HG03196 (cell line): ENCODE data around the gene OLIG2.

Experiments used
- ATAC-seq: cut with Tn5 transposase; IDR thresholded peaks from one replicate; pipeline ENCODE4 v1.9.1; 2021; ENCODE audit not compliant: unreplicated experiment

Gene OLIG2

DNA sequence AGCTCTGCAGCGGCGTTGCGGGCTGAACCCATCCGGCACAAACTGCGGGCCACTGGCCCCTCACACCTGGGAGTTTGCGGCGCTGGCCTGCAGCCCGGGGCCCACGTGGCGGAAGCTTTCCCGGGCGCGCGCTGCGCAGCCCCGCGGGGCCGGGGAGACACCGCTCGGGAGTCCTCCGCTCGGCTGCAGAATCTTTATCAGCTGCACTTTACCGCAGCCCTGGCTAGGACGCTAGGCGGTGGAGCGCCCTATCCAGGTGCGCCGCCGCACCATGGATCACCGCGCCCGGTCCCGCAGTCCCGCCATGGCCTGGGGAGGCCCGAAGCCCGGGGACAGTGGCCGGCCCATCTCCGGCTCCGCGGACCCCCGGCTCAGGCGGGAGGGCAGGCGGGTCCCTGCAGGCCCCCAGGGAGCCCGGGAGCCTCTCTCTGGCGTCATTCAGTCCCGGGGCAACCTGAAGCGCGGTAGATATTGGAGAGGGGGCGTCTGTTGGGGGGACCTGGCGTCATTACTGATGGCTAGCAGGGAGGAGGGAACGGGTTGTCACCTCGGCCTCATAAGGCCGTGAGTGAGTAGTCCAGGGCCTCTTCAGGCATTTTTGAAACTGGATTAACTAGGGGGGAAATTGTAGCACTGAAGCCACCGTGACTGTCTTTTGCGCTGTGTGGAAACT lies 5.7 kb upstream of the OLIG2 start:
- no peak for ATAC-seq

DNA sequence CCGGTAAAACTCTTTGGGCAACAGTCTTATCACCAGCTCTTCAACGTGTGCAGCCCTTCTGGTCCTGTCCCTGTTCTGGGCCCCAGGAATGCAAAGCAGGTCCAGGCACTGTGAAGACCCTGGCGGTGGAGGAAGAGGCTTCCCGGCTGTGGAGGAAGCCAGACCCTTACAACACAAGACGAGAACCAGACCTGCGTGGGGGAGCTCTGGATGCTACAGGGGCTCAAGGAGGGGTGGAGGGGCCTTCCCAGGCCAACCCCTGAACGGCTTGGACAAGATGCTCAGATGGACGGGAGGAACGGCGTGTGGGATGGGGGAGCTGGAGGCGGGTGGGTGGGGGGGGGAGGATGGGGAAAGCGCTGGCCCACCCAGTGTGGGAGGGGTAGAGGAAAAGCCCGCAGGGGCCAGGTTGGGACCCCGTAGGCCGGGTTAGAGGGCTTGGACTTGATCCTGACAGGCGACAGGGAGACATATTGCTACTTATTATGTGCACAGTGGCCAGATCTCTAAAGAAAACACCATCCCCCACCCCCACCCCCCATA lies 5.1 kb upstream of the OLIG2 start:
- ATAC-seq = no peak

DNA sequence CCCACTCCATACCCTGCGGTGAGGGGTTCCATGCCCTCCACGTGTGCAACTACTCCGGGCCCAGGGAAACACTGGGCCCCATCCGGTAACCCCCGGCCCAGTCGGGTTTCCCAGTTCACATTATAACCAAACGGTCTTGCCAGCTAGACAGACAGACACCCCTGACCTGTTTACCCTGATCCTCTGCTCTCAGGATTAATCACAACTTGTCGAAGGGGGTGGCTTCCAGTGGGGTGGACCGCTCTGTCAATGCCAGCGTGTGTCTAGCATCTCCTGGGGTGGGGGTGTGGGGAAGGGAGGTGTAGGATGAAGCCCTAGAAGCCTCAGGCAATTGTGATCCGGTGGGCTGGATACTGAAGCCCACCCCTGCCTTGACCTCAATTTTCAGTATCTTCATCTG lies 4.6 kb upstream of the OLIG2 start:
- no peak for ATAC-seq

DNA sequence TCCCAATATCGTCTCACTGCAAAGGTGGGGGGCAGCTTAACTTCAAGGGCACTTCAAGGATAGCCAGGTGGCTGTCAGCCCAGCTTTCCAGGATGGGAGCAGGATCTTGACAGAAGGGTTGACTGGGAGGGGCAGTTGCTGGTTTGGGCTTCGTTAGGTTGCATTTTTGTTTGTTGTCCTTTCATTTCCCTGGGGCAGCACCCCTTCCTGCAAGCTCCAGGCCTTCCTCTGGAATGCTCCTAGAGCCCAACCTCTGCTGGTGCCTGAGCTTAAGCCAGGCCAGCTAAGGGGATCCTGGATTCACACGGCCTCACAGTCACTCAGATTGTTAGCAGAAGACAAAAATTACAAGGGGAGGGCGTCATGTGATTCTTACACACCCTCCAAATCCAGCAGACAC lies 4.1 kb upstream of the OLIG2 start:
- no peak for ATAC-seq

DNA sequence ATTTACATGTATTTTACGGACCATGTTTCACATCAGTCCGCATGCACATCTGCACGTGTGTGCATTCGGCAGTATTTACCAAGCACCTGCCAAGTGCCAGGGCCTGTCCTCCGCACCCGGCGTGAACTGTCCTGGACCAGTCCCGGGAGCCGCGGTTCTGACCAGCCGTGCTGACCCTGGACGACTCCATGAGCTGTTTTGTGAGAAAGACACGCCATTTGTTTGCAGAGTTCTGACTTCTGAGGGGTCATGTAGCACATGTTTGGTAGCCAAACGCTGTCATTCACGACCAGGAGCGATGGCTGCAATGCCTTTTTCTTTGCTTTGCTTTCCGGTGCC lies 3.3 kb upstream of the OLIG2 start:
- ATAC-seq = no peak

DNA sequence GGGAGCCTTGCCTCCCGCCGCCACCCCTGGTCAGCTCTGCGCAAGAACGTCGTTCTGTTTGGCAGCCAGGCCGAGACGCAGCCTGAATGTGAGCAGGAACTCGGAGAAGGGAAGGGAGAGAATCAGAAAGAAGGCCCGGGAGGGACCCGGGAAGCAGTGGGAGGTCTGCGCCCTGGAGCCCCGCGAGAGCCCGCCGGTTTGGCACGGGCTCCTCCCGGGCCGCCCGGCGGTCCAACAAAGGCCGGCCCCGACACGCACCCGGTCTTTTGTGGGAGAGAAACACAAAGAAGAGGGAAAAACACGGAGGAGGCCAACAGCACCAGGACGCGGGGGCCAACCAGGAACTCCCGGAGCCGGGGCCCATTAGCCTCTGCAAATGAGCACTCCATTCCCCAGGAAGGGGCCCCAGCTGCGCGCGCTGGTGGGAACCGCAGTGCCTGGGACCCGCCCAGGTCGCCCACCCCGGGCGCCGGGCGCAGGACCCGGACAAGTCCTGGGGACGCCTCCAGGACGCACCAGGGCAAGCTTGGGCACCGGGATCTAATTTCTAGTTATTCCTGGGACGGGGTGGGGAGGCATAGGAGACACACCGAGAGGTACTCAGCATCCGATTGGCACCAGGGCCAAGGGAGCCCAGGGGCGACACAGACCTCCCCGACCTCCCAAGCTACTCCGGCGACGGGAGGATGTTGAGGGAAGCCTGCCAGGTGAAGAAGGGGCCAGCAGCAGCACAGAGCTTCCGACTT lies 2.7 kb upstream of the OLIG2 start:
- no peak for ATAC-seq

DNA sequence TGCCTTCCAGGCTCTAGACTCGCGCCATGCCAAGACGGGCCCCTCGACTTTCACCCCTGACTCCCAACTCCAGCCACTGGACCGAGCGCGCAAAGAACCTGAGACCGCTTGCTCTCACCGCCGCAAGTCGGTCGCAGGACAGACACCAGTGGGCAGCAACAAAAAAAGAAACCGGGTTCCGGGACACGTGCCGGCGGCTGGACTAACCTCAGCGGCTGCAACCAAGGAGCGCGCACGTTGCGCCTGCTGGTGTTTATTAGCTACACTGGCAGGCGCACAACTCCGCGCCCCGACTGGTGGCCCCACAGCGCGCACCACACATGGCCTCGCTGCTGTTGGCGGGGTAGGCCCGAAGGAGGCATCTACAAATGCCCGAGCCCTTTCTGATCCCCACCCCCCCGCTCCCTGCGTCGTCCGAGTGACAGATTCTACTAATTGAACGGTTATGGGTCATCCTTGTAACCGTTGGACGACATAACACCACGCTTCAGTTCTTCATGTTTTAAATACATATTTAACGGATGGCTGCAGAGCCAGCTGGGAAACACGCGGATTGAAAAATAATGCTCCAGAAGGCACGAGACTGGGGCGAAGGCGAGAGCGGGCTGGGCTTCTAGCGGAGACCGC lies 2.0 kb upstream of the OLIG2 start:
- ATAC-seq = no peak

DNA sequence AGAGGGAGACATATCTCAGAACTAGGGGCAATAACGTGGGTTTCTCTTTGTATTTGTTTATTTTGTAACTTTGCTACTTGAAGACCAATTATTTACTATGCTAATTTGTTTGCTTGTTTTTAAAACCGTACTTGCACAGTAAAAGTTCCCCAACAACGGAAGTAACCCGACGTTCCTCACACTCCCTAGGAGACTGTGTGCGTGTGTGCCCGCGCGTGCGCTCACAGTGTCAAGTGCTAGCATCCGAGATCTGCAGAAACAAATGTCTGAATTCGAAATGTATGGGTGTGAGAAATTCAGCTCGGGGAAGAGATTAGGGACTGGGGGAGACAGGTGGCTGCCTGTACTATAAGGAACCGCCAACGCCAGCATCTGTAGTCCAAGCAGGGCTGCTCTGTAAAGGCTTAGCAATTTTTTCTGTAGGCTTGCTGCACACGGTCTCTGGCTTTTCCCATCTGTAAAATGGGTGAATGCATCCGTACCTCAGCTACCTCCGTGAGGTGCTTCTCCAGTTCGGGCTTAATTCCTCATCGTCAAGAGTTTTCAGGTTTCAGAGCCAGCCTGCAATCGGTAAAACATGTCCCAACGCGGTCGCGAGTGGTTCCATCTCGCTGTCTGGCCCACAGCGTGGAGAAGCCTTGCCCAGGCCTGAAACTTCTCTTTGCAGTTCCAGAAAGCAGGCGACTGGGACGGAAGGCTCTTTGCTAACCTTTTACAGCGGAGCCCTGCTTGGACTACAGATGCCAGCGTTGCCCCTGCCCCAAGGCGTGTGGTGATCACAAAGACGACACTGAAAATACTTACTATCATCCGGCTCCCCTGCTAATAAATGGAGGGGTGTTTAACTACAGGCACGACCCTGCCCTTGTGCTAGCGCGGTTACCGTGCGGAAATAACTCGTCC lies 1.3 kb upstream of the OLIG2 start:
- no peak for ATAC-seq

DNA sequence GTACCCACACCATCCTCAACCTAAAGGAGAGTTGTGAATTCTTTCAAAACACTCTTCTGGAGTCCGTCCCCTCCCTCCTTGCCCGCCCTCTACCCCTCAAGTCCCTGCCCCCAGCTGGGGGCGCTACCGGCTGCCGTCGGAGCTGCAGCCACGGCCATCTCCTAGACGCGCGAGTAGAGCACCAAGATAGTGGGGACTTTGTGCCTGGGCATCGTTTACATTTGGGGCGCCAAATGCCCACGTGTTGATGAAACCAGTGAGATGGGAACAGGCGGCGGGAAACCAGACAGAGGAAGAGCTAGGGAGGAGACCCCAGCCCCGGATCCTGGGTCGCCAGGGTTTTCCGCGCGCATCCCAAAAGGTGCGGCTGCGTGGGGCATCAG lies 638 bp upstream of the OLIG2 start:
- ATAC-seq = no peak

DNA sequence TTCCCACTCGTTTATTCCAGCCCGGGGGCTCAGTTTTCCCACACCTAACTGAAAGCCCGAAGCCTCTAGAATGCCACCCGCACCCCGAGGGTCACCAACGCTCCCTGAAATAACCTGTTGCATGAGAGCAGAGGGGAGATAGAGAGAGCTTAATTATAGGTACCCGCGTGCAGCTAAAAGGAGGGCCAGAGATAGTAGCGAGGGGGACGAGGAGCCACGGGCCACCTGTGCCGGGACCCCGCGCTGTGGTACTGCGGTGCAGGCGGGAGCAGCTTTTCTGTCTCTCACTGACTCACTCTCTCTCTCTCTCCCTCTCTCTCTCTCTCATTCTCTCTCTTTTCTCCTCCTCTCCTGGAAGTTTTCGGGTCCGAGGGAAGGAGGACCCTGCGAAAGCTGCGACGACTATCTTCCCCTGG lies 716 bp downstream of the OLIG2 start:
- ATAC-seq = no peak

DNA sequence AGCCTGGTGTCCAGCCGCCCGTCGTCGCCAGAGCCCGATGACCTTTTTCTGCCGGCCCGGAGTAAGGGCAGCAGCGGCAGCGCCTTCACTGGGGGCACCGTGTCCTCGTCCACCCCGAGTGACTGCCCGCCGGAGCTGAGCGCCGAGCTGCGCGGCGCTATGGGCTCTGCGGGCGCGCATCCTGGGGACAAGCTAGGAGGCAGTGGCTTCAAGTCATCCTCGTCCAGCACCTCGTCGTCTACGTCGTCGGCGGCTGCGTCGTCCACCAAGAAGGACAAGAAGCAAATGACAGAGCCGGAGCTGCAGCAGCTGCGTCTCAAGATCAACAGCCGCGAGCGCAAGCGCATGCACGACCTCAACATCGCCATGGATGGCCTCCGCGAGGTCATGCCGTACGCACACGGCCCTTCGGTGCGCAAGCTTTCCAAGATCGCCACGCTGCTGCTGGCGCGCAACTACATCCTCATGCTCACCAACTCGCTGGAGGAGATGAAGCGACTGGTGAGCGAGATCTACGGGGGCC lies 1.2 kb downstream of the OLIG2 start:
- ATAC-seq = no peak

DNA sequence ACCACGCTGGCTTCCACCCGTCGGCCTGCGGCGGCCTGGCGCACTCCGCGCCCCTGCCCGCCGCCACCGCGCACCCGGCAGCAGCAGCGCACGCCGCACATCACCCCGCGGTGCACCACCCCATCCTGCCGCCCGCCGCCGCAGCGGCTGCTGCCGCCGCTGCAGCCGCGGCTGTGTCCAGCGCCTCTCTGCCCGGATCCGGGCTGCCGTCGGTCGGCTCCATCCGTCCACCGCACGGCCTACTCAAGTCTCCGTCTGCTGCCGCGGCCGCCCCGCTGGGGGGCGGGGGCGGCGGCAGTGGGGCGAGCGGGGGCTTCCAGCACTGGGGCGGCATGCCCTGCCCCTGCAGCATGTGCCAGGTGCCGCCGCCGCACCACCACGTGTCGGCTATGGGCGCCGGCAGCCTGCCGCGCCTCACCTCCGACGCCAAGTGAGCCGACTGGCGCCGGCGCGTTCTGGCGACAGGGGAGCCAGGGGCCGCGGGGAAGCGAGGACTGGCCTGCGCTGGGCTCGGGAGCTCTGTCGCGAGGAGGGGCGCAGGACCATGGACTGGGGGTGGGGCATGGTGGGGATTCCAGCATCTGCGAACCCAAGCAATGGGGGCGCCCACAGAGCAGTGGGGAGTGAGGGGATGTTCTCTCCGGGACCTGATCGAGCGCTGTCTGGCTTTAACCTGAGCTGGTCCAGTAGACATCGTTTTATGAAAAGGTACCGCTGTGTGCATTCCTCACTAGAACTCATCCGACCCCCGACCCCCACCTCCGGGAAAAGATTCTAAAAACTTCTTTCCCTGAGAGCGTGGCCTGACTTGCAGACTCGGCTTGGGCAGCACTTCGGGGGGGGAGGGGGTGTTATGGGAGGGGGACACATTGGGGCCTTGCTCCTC lies 1.9 kb downstream of the OLIG2 start:
- ATAC-seq = no peak

DNA sequence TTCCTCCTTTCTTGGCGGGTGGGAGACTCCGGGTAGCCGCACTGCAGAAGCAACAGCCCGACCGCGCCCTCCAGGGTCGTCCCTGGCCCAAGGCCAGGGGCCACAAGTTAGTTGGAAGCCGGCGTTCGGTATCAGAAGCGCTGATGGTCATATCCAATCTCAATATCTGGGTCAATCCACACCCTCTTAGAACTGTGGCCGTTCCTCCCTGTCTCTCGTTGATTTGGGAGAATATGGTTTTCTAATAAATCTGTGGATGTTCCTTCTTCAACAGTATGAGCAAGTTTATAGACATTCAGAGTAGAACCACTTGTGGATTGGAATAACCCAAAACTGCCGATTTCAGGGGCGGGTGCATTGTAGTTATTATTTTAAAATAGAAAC lies 2.5 kb downstream of the OLIG2 start:
- no peak for ATAC-seq

DNA sequence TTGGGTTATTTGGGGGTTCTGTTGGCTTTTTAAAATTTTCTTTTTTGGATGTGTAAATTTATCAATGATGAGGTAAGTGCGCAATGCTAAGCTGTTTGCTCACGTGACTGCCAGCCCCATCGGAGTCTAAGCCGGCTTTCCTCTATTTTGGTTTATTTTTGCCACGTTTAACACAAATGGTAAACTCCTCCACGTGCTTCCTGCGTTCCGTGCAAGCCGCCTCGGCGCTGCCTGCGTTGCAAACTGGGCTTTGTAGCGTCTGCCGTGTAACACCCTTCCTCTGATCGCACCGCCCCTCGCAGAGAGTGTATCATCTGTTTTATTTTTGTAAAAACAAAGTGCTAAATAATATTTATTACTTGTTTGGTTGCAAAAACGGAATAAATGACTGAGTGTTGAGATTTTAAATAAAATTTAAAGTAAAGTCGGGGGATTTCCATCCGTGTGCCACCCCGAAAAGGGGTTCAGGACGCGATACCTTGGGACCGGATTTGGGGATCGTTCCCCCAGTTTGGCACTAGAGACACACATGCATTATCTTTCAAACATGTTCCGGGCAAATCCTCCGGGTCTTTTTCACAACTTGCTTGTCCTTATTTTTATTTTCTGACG lies 3.1 kb downstream of the OLIG2 start:
- no peak for ATAC-seq

DNA sequence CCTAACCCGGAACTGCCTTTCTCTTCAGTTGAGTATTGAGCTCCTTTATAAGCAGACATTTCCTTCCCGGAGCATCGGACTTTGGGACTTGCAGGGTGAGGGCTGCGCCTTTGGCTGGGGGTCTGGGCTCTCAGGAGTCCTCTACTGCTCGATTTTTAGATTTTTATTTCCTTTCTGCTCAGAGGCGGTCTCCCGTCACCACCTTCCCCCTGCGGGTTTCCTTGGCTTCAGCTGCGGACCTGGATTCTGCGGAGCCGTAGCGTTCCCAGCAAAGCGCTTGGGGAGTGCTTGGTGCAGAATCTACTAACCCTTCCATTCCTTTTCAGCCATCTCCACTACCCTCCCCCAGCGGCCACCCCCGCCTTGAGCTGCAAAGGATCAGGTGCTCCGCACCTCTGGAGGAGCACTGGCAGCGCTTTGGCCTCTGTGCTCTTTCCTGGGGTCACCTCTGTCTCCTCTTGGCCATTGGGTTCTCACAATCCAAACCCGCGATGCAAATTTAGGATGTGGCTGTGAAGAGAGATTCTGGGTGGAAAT lies 3.7 kb downstream of the OLIG2 start:
- no peak for ATAC-seq

DNA sequence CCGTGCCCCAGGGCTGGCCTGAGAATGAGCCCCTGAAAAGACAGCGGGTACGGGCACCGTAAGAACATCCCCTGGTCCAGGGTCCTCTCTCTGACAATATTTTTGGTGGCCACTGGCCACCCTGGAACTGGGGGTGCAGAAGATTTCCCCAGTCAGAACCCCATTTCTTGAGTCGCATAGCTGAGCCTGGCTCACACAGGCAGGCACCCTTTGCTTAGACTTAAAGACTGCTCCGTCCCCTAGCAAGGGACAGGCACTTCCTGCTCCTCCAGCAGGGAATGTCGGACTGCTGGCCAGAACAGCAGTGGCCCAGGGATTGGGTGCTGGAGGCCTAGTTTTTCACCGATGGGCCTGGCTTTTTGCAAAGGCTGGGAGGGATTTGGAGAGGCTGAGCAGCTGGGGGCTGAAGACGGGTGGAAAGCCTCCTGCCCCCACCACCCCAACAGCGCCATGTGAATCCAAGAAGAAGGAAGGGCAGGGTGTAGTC lies 4.3 kb downstream of the OLIG2 start:
- ATAC-seq = no peak

DNA sequence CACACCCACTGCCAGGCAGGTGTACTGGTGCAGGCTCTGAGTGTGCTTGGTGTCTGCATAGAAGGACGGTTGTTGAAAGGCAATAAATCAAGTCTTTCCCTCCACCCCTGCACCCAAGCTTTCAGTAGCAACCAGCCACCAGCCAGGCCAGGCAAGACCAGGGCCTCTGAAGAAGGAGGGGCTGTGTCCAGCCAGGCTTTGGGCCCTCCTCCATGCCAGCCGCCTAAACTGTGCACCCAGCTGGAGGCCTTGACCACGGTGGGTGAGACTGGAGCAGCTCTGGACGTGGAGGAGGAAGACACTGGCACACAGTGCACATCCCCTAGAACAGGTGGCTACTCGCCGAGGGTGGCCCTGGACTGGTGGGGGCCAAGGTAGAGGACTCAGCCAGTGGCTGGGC lies 4.9 kb downstream of the OLIG2 start:
- ATAC-seq = no peak

DNA sequence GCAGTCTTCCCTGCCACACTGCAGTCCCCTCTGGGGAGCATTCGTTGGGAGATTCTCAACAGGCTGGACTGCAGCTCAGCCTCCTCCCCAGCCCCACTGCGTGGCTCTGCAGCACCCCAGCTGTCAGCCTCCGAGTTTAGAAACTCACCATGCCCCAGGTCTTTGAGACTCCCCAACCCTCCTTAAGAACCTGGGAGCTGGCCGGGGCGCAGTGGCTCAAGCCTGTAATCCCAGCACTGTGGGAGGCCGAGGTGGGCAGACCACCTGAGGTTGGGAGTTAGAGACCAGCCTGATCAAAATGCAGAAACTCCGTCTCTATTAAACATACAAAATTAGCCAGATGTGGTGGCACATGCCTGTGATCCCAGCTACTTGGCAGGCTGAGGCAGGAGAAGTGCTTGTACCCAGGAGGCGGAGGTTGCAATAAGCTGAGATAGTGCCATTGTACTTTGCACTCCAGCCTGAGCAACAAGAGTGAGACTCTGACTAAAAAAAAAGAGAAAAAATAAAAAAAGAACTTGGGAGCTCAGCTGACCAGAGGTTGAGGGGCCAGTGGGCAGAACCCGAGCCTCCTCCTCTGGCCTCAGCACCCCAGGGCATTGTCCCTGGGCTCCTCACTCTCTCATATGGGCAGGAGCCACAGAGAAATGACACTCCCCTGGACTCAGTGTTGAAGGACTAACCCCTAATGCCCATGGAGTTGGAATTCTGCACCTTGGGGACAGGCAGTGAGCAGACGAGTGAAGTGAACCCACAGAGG lies 5.6 kb downstream of the OLIG2 start:
- no peak for ATAC-seq
